ENCODE results near the gene ZMAT1. TPM values are rescaled to one million over a fixed set of nuclear protein-coding genes. Genes with fewer than 3 reads are reported as not detected.

Gene ZMAT1
- total RNA-seq (2012; rRNA removed) (not detected in 2 replicates), polyA plus RNA-seq (2012; rRNA removed) (0.03 TPM in 1 of 2 replicates, not detected in the other), Bru-seq, nascent RNA (percentile 2 among the genes with signal in this experiment), BruChase-seq, experiment 1, labeled RNA remaining after a 6-hour chase (percentile 8 among the genes with signal in this experiment), BruChase-seq, experiment 2, labeled RNA remaining after a 2-hour chase (percentile 5 among the genes with signal in this experiment)
- not detected in 2 replicates for polyA plus RNA-seq (2012; cell fraction: cytosol; rRNA removed)
- 0.13 TPM in 1 of 2 replicates, not detected in the other for polyA plus RNA-seq (2012; cell fraction: nucleus; rRNA removed; ENCODE audit: low replicate concordance)
- long read RNA-seq, result 0 reads

DNA sequence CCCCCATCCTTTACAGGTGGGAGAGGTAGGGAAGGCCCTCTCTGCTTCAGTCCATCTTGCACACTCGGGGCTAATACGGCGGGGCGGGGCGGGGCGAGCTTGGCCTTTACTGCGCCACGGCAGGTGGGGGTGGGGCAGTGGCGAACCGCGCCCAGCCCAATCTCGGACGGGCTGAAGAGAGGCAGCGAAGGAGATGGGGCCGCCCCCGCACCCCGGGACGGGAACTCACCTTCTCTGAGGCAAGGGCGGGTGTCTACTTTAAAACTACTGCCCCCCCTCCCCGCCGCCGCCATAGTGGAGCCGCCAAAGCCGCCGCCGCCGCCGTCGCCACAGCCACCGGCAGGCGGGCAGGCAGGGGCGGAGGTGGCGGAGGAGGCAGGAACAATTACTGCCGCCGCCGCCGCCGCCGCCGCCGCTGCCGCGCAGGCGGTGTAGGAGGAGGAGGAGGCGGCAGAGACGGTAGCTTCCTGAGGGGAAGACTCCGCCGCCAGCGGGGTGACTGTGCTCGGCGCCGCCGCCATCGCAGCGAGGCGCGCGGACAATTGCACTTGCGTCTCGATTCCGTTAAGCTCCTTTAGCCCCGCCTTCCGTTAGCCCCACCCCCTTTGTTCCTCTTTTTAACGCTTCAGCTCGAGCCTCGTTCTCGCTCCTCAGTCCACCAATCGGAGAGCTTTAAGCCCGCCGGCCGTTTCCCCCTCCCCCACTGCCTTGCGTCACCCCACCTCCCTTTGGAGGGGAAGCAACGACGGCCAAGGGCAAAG is at the start of gene ZMAT1:
ZMAT1 (minus strand) TSS at position 540 of the 761 bp plus-strand sequence; CDS start at position 521, 19 bp downstream.
- Histone ChIP-seq H3K9ac (ENCODE audit: low read depth, low read length) (no peak within 1 kb of the TSS), H3K79me1 (ENCODE audit: low read depth in 1 of 2, low read length in 2 of 2) (no peaks in the 10 kb centered on the region), H2BK15ac (ENCODE audit: low read depth, low read length) (no peak within 1 kb of the TSS), H2BK20ac (ENCODE audit: low read depth, low read length) (no peak within 1 kb of the TSS), H2AK5ac (ENCODE audit: low read depth, low read length) (no peak within 1 kb of the TSS), H3K27me3 (ENCODE audit: control insufficient read depth, insufficient read depth, low read length) (no peaks in the 10 kb centered on the region), H3K27ac (ENCODE audit: insufficient read depth, low read length) (no peak within 1 kb of the TSS), H3K14ac (replicated peaks; ENCODE audit: low read depth, low read length) (no peak within 1 kb of the TSS), H2AFZ (replicated peaks; ENCODE audit: low read length, poor library complexity) (peak within 1 kb of the TSS; percentile 86), H3K9me3 (ENCODE audit: control insufficient read depth, insufficient read depth, low read length) (no peaks in the 10 kb centered on the region), H3K4me2 (ENCODE audit: low read depth, low read length) (peak within 1 kb of the TSS; percentile 62; the same call in 1 of the 2 replicates), H4K20me1 (ENCODE audit: insufficient read depth, low read length) (no peaks in the 10 kb centered on the region), H3K23ac (ENCODE audit: low read depth, low read length) (no peak within 1 kb of the TSS), H4K8ac (ENCODE audit: low read depth in 2 of 2, low read length in 2 of 2) (no peak within 1 kb of the TSS), H3K4ac (ENCODE audit: low read depth, low read length) (no peak within 1 kb of the TSS), H3K56ac (ENCODE audit: extremely low read depth, insufficient read depth, low read length) (no peak within 1 kb of the TSS), H2AK9ac (replicated peaks; ENCODE audit: low read depth, low read length, poor library complexity) (peak within 1 kb of the TSS; percentile 77), H2BK120ac (ENCODE audit: low read depth, low read length) (no peak within 1 kb of the TSS), H3K4me3 (ENCODE audit: insufficient read depth, low read depth, low read length) (peak within 1 kb of the TSS; percentile 37), H2BK5ac (ENCODE audit: low read depth, low read length, poor library complexity, severe bottlenecking) (no peak within 1 kb of the TSS), H4K5ac (ENCODE audit: low read depth, low read length) (no peak within 1 kb of the TSS), H3K36me3 (ENCODE audit: control insufficient read depth, insufficient read depth, low read length) (no peaks in the 10 kb centered on the region), H3K4me1 (ENCODE audit: control insufficient read depth, insufficient read depth, low read length) (no peaks in the 10 kb centered on the region), H3K9me1 (ENCODE audit: insufficient read depth, low read length) (no peaks in the 10 kb centered on the region), H4K91ac (ENCODE audit: insufficient read depth, low read depth, low read length) (no peak within 1 kb of the TSS), H3K18ac (ENCODE audit: low read depth, low read length) (no peak within 1 kb of the TSS)
- ChIA-PET POLR2A (ENCODE audit: unreplicated experiment) (no interaction called here), CTCF (no interaction called here)
- in situ Hi-C loops (cut with MboI; ENCODE audit: low sequenced_read_pairs) (no loop called here), dilution Hi-C loops (cut with HindIII; ENCODE audit: low sequenced_read_pairs, unreplicated experiment) (no loop called here), intact Hi-C loops (cut with micrococcal nuclease) (no loop called here)
- 46% methylated on average over 16 of the region's 74 CpGs; no CpG with 5 or more reads in 1 of the 2 experiments for WGBS, 2 experiments (ENCODE audit: extremely low coverage in 2 of 2, insufficient read length in 1 of 2)
- TF ChIP-seq CEBPB (IDR thresholded peaks at IDR 0.05; ENCODE audit: low read depth, low read length) (peak; percentile 15; the same call in 1 of the 2 replicates), MAZ (IDR thresholded peaks at IDR 0.05; ENCODE audit: borderline replicate concordance, low read depth, low read length) (no peak)
- DNase-seq (peak; percentile 43), ATAC-seq (ENCODE audit: low read depth) (peak; percentile 68)
- BruUV-seq (replicated peaks), result no TSS peak
